ENCODE data around the gene WDR54.

GRCh38 chr2:74390606-74391005 lies 30.9 kb upstream of the WDR54 start:
- no peak for TF ChIP-seq EP300 (IDR thresholded peaks at IDR 0.05)
- no peak for TF ChIP-seq POLR2AphosphoS5 (IDR thresholded peaks at IDR 0.05)

All from sigmoid colon (tissue), 4 donors.